Measurements from ENCODE around the gene SBSN.

SBSN gene

GRCh38 chr19:35563207-35563829, 35.2 kb upstream of the SBSN start, which contains the start of gene ATP4A:
Gene ATP4A, minus strand, starts transcription at chr19:35563658. Its CDS starts 29 bp downstream, at chr19:35563629.
- Histone ChIP-seq H3K4me1 (ENCODE audit: control extremely low read depth in 1 of 4, control insufficient read depth in 4 of 4, insufficient read depth in 4 of 4, low read length in 3 of 4) (peaks cover 0 to 3% (median 1%) of the 10 kb centered on the region in 4 experiments), H3K4me3 (ENCODE audit: control insufficient read depth in 1 of 7, extremely low read depth in 1 of 7, insufficient read depth in 4 of 7, low read depth in 2 of 7, low read length in 6 of 7) (no peak within 1 kb of the TSS), H3K27ac (ENCODE audit: insufficient read depth in 1 of 2, low read depth in 1 of 2, low read length in 2 of 2, poor library complexity in 1 of 2, severe bottlenecking in 2 of 2) (no peak within 1 kb of the TSS), H3K36me3 (ENCODE audit: control insufficient read depth in 4 of 4, insufficient read depth in 4 of 4, low read length in 3 of 4) (no peaks in the 10 kb centered on the region), H3K9me3 (ENCODE audit: control extremely low read depth in 1 of 5, control insufficient read depth in 4 of 5, insufficient read depth in 2 of 5, low read depth in 1 of 5, low read length in 4 of 5) (no peaks in the 10 kb centered on the region), H3K27me3 (replicated peaks in 2 of 5; ENCODE audit: control insufficient read depth in 4 of 5, insufficient read depth in 5 of 5, low read length in 4 of 5) (peaks cover 0 to 50% (median 16%) of the 10 kb centered on the region in 5 experiments)
- no peak for DNase-seq
- CTCF ChIA-PET = interaction anchor here (0.6 to 4.6 kb wide), 2 partner anchors 14 to 435 kb away, joined by 3 to 19 read pairs; no protein-coding TSS in a partner anchor
- 79% methylated on average over 7 of the region's 15 CpGs for WGBS (ENCODE audit: insufficient coverage)
- POLR2A ChIA-PET = no interaction called here

DNA sequence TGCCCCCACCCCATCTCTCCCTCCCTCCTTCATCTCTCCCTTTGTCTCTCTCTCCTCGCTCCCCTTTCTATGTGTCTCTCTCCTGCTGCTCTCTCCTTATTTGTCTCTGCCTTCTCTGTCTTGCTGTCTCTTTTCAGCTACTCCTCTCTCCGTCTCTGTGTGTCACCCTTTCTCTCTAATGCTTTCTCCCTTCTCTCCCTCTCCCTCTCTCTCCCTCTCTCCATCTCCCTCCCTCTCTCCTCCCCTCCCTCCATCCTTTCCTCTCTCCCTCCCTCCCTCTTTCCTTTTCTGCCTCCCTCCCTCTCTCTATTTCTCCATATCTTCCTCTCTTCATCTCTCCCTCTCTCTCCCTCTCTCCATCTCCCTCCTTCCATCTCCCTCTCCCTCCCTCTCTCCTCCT, 34.7 kb upstream of the SBSN start:
- Histone ChIP-seq H3K9me3 (ENCODE audit: control extremely low read depth in 1 of 5, control insufficient read depth in 4 of 5, insufficient read depth in 2 of 5, low read depth in 1 of 5, low read length in 4 of 5) (no peaks in the 10 kb centered on the region), H3K27ac (ENCODE audit: insufficient read depth in 1 of 2, low read depth in 1 of 2, low read length in 2 of 2, poor library complexity in 1 of 2, severe bottlenecking in 2 of 2) (no peak overlapping the region), H3K4me1 (ENCODE audit: control extremely low read depth in 1 of 4, control insufficient read depth in 4 of 4, insufficient read depth in 4 of 4, low read length in 3 of 4) (peaks cover 0 to 9% (median 6%) of the 10 kb centered on the region in 4 experiments), H3K36me3 (ENCODE audit: control insufficient read depth in 4 of 4, insufficient read depth in 4 of 4, low read length in 3 of 4) (no peaks in the 10 kb centered on the region), H3K27me3 (replicated peaks in 2 of 5; ENCODE audit: control insufficient read depth in 4 of 5, insufficient read depth in 5 of 5, low read length in 4 of 5) (peaks cover 0 to 55% (median 18%) of the 10 kb centered on the region in 5 experiments), H3K4me3 (ENCODE audit: control insufficient read depth in 1 of 7, extremely low read depth in 1 of 7, insufficient read depth in 4 of 7, low read depth in 2 of 7, low read length in 6 of 7) (no peak overlapping the region)
- WGBS (ENCODE audit: insufficient coverage) = 79% methylated on average over 2 of the region's 2 CpGs
- POLR2A ChIA-PET = interaction anchor here (0.6 kb wide), 1 partner anchor 307 kb away, joined by 4 read pairs; no protein-coding TSS in a partner anchor
- CTCF ChIA-PET = interaction anchor here (0.6 to 4.6 kb wide), 2 partner anchors 14 to 435 kb away, joined by 3 to 19 read pairs; no protein-coding TSS in a partner anchor
- no peak for DNase-seq

GRCh38 chr19:35562336-35562735, 34.2 kb upstream of the SBSN start:
- Histone ChIP-seq H3K36me3 (ENCODE audit: control insufficient read depth in 4 of 4, insufficient read depth in 4 of 4, low read length in 3 of 4) (no peaks in the 10 kb centered on the region), H3K9me3 (ENCODE audit: control extremely low read depth in 1 of 5, control insufficient read depth in 4 of 5, insufficient read depth in 2 of 5, low read depth in 1 of 5, low read length in 4 of 5) (no peaks in the 10 kb centered on the region), H3K27me3 (replicated peaks in 2 of 5; ENCODE audit: control insufficient read depth in 4 of 5, insufficient read depth in 5 of 5, low read length in 4 of 5) (peaks cover 0 to 58% (median 18%) of the 10 kb centered on the region in 5 experiments), H3K4me3 (ENCODE audit: control insufficient read depth in 1 of 7, extremely low read depth in 1 of 7, insufficient read depth in 4 of 7, low read depth in 2 of 7, low read length in 6 of 7) (no peak overlapping the region), H3K27ac (ENCODE audit: insufficient read depth in 1 of 2, low read depth in 1 of 2, low read length in 2 of 2, poor library complexity in 1 of 2, severe bottlenecking in 2 of 2) (no peak overlapping the region), H3K4me1 (ENCODE audit: control extremely low read depth in 1 of 4, control insufficient read depth in 4 of 4, insufficient read depth in 4 of 4, low read length in 3 of 4) (peaks cover 0 to 12% (median 8%) of the 10 kb centered on the region in 4 experiments)
- ChIA-PET POLR2A (interaction anchor here (0.6 kb wide), 1 partner anchor 308 kb away, joined by 4 read pairs; no protein-coding TSS in a partner anchor), CTCF (interaction anchor here (4.6 kb wide), 1 partner anchor 13 kb away, joined by 19 read pairs; no protein-coding TSS in a partner anchor)
- no peak for DNase-seq
- 66% methylated on average over 17 of the region's 17 CpGs for WGBS (ENCODE audit: insufficient coverage)

DNA sequence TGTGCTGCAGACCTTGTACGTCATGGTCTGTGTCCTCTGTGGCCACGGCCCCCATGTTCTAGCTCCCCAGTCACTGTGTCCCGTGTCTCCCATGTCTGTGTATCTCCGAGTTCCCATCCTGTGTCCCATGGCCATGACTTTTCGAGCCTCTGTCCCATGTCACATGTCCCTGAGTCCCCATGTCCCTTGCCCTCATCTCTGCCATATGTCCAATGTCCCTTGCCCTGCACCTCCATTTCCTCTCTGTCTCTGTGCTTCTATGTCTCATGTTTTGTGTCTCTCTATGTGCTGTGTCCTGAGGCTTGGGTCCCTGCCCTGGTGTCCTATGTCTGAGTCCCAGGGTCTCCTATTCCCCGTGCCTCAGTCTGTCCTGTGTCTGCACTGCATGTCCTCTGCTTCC, 33.3 kb upstream of the SBSN start:
- POLR2A ChIA-PET = no interaction called here
- no peaks in the 10 kb centered on the region for H3K36me3 ChIP-seq (ENCODE audit: control insufficient read depth in 4 of 4, insufficient read depth in 4 of 4, low read length in 3 of 4)
- no peak overlapping the region for H3K4me3 ChIP-seq (ENCODE audit: control insufficient read depth in 1 of 7, extremely low read depth in 1 of 7, insufficient read depth in 4 of 7, low read depth in 2 of 7, low read length in 6 of 7)
- CTCF ChIA-PET = no interaction called here
- no peaks in the 10 kb centered on the region for H3K9me3 ChIP-seq (ENCODE audit: control extremely low read depth in 1 of 5, control insufficient read depth in 4 of 5, insufficient read depth in 2 of 5, low read depth in 1 of 5, low read length in 4 of 5)
- DNase-seq = no peak
- H3K27ac ChIP-seq (ENCODE audit: insufficient read depth in 1 of 2, low read depth in 1 of 2, low read length in 2 of 2, poor library complexity in 1 of 2, severe bottlenecking in 2 of 2) = no peak overlapping the region
- H3K4me1 ChIP-seq (ENCODE audit: control extremely low read depth in 1 of 4, control insufficient read depth in 4 of 4, insufficient read depth in 4 of 4, low read length in 3 of 4) = peaks cover 0 to 14% (median 9%) of the 10 kb centered on the region in 4 experiments
- 92% methylated on average over 6 of the region's 6 CpGs for WGBS (ENCODE audit: insufficient coverage)
- H3K27me3 ChIP-seq (replicated peaks in 2 of 5; ENCODE audit: control insufficient read depth in 4 of 5, insufficient read depth in 5 of 5, low read length in 4 of 5) = peaks cover 0 to 66% (median 22%) of the 10 kb centered on the region in 5 experiments

DNA sequence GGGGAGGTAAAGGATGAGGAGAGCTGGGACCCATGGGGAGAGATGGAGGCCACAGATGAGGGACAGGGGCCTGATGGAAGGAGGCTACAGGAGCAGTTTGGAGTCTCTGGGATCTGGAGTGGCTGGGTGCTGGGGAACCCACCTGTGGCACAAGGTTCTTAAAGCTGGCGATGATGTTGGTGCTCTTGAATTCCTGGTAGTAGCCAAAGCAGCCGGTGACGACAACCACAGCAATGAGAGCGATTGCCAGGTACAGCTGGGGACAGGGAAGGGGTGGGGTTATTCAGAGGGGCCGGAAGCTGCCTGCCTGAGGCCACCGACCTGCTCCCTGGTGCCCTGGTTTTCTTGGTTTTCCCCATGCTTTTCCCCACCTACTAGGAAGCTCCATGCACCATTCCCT, 32.6 kb upstream of the SBSN start:
- no peak for DNase-seq
- H3K27me3 ChIP-seq (replicated peaks in 2 of 5; ENCODE audit: control insufficient read depth in 4 of 5, insufficient read depth in 5 of 5, low read length in 4 of 5) = peaks cover 0 to 66% (median 25%) of the 10 kb centered on the region in 5 experiments
- no peaks in the 10 kb centered on the region for H3K9me3 ChIP-seq (ENCODE audit: control extremely low read depth in 1 of 5, control insufficient read depth in 4 of 5, insufficient read depth in 2 of 5, low read depth in 1 of 5, low read length in 4 of 5)
- POLR2A ChIA-PET = no interaction called here
- 75% methylated on average over 6 of the region's 6 CpGs for WGBS (ENCODE audit: insufficient coverage)
- CTCF ChIA-PET = no interaction called here
- no peaks in the 10 kb centered on the region for H3K36me3 ChIP-seq (ENCODE audit: control insufficient read depth in 4 of 4, insufficient read depth in 4 of 4, low read length in 3 of 4)
- peaks cover 0 to 14% (median 9%) of the 10 kb centered on the region in 4 experiments for H3K4me1 ChIP-seq (ENCODE audit: control extremely low read depth in 1 of 4, control insufficient read depth in 4 of 4, insufficient read depth in 4 of 4, low read length in 3 of 4)
- H3K4me3 ChIP-seq (ENCODE audit: control insufficient read depth in 1 of 7, extremely low read depth in 1 of 7, insufficient read depth in 4 of 7, low read depth in 2 of 7, low read length in 6 of 7) = no peak overlapping the region
- H3K27ac ChIP-seq (ENCODE audit: insufficient read depth in 1 of 2, low read depth in 1 of 2, low read length in 2 of 2, poor library complexity in 1 of 2, severe bottlenecking in 2 of 2) = no peak overlapping the region

- H3K4me3 ChIP-seq (ENCODE audit: control insufficient read depth in 1 of 7, extremely low read depth in 1 of 7, insufficient read depth in 4 of 7, low read depth in 2 of 7, low read length in 6 of 7) = no peak overlapping the region
- WGBS (ENCODE audit: insufficient coverage) = 93% methylated on average over 10 of the region's 18 CpGs
- CTCF ChIA-PET = interaction anchor here (2.7 kb wide), 1 partner anchor 12 kb away, joined by 19 read pairs; no protein-coding TSS in a partner anchor
- H3K36me3 ChIP-seq (ENCODE audit: control insufficient read depth in 4 of 4, insufficient read depth in 4 of 4, low read length in 3 of 4) = no peaks in the 10 kb centered on the region
- peaks cover 0 to 14% (median 9%) of the 10 kb centered on the region in 4 experiments for H3K4me1 ChIP-seq (ENCODE audit: control extremely low read depth in 1 of 4, control insufficient read depth in 4 of 4, insufficient read depth in 4 of 4, low read length in 3 of 4)
- DNase-seq = no peak
- POLR2A ChIA-PET = no interaction called here
- no peak overlapping the region for H3K27ac ChIP-seq (ENCODE audit: insufficient read depth in 1 of 2, low read depth in 1 of 2, low read length in 2 of 2, poor library complexity in 1 of 2, severe bottlenecking in 2 of 2)
- H3K9me3 ChIP-seq (ENCODE audit: control extremely low read depth in 1 of 5, control insufficient read depth in 4 of 5, insufficient read depth in 2 of 5, low read depth in 1 of 5, low read length in 4 of 5) = no peaks in the 10 kb centered on the region
- H3K27me3 ChIP-seq (replicated peaks in 2 of 5; ENCODE audit: control insufficient read depth in 4 of 5, insufficient read depth in 5 of 5, low read length in 4 of 5) = peaks cover 0 to 65% (median 25%) of the 10 kb centered on the region in 5 experiments
These were observed 32.2 kb upstream of the SBSN start for GRCh38 chr19:35560271-35560670.

DNA sequence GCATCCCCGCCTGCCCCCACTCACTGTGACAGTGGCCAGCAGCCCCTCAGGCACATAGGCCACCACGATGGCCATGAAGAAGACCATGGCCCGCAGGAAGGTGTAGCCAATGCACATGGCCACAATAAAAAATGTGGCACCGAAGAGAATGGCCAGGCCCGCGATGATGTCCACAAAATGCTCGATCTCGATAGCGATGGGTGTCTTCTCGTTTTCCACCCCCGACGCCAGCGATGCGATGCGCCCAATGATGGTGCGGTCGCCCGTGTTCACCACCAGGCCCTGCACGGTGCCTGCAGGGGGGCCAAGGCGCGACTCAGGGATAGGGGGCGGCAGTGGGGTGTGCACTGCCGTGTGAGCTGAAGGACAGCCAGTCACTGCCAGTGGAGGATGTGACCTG, 31.7 kb upstream of the SBSN start:
- POLR2A ChIA-PET = no interaction called here

More for the DNA sequence above, 31.7 kb upstream of the SBSN start:
- peaks cover 0 to 60% (median 25%) of the 10 kb centered on the region in 5 experiments for H3K27me3 ChIP-seq (replicated peaks in 2 of 5; ENCODE audit: control insufficient read depth in 4 of 5, insufficient read depth in 5 of 5, low read length in 4 of 5)
- CTCF ChIA-PET = interaction anchor here (0.8 to 2.7 kb wide), 2 partner anchors 11 to 33 kb away, joined by 3 to 19 read pairs; no protein-coding TSS in a partner anchor
- no peak overlapping the region for H3K4me3 ChIP-seq (ENCODE audit: control insufficient read depth in 1 of 7, extremely low read depth in 1 of 7, insufficient read depth in 4 of 7, low read depth in 2 of 7, low read length in 6 of 7)
- WGBS (ENCODE audit: insufficient coverage) = 94% methylated on average over 22 of the region's 23 CpGs
- H3K4me1 ChIP-seq (ENCODE audit: control extremely low read depth in 1 of 4, control insufficient read depth in 4 of 4, insufficient read depth in 4 of 4, low read length in 3 of 4) = peaks cover 0 to 14% (median 9%) of the 10 kb centered on the region in 4 experiments
- H3K9me3 ChIP-seq (ENCODE audit: control extremely low read depth in 1 of 5, control insufficient read depth in 4 of 5, insufficient read depth in 2 of 5, low read depth in 1 of 5, low read length in 4 of 5) = no peaks in the 10 kb centered on the region
- no peak for DNase-seq
- no peaks in the 10 kb centered on the region for H3K36me3 ChIP-seq (ENCODE audit: control insufficient read depth in 4 of 4, insufficient read depth in 4 of 4, low read length in 3 of 4)
- no peak overlapping the region for H3K27ac ChIP-seq (ENCODE audit: insufficient read depth in 1 of 2, low read depth in 1 of 2, low read length in 2 of 2, poor library complexity in 1 of 2, severe bottlenecking in 2 of 2)
